Upper lobe of right lung (tissue), 1 donor: ENCODE results near the gene PCDHGC4. TPM values are rescaled to one million over a fixed set of nuclear protein-coding genes. Genes with fewer than 3 reads are reported as not detected.

ENCODE experiments used
- ATAC-seq: fragments of 200-7000 bp; cut with Tn5 transposase; one replicate; pipeline ENCODE4 v1.9.1; 2020; ENCODE audit warnings: mild to moderate bottlenecking, moderate library complexity
- DNase-seq: peaks from one replicate; pipeline ENCODE4 v3.0.0-alpha.2; 2020
- H3K27ac ChIP-seq: fragments of 200-600 bp; one replicate; pipeline ENCODE4 v1.8.0; 2022
- H3K27me3 ChIP-seq: fragments of 200-600 bp; one replicate; pipeline ENCODE4 v1.8.0; 2022; ENCODE audit warnings: mild to moderate bottlenecking
- H3K36me3 ChIP-seq: fragments of 200-600 bp; one replicate; pipeline ENCODE4 v1.8.0; 2022
- H3K4me1 ChIP-seq: fragments of 200-600 bp; one replicate; pipeline ENCODE4 v1.8.0; 2022
- H3K4me3 ChIP-seq: fragments of 200-600 bp; one replicate; pipeline ENCODE4 v1.8.0; 2022; ENCODE audit warnings: mild to moderate bottlenecking
- H3K9me3 ChIP-seq: fragments of 200-600 bp; one replicate; pipeline ENCODE4 v1.8.0; 2022
- CTCF ChIP-seq: fragments of 200-600 bp; IDR thresholded peaks from one replicate; pipeline ENCODE4 v1.8.0; 2022; ENCODE audit warnings: antibody characterized with exemption
- intact Hi-C: fragments of 100-400 bp; cut with DNase I; formaldehyde crosslinking; loops from one replicate; pipeline ENCODE4 v1.11.0; 2022
- total RNA-seq: library from RNA; stranded (reverse); fragmentation: NEBNext Ultra II Directional; extraction: Animal tissue kit (Norgen Biotek cat#: 25700); gene quantifications from one replicate; pipeline ENCODE4 v1.2.1, GENCODE V29; 2021
- donor health status: DM: no; HTN: yes; CAD: no; lungs with severe emphysema.

The PCDHGC4 gene
- total RNA-seq, 1 donor from 2014 or later, result 1.8 TPM

GRCh38 chr5:141529002-141529401, 44.2 kb downstream of the PCDHGC4 start:
- Histone ChIP-seq H3K27ac (peak overlapping the region; percentile 77), H3K36me3 (peaks cover 75% of the 10 kb centered on the region), H3K27me3 (no peaks in the 10 kb centered on the region), H3K4me3 (no peak overlapping the region), H3K9me3 (no peaks in the 10 kb centered on the region), H3K4me1 (peaks cover 37% of the 10 kb centered on the region)
- no peak for TF ChIP-seq CTCF
- intact Hi-C loops, result no loop called here
- ATAC-seq (no peak), DNase-seq (no peak)

- ATAC-seq (no peak), DNase-seq (no peak)
- Histone ChIP-seq H3K27me3 (no peaks in the 10 kb centered on the region), H3K4me3 (no peak overlapping the region), H3K27ac (peak overlapping the region; percentile 77), H3K4me1 (peaks cover 30% of the 10 kb centered on the region), H3K9me3 (no peaks in the 10 kb centered on the region), H3K36me3 (peaks cover 74% of the 10 kb centered on the region)
- TF ChIP-seq CTCF, result no peak
- intact Hi-C loops, result no loop called here
Measured at GRCh38 chr5:141529873-141530272, 45.0 kb downstream of the PCDHGC4 start.

GRCh38 chr5:141532726-141533125, 47.9 kb downstream of the PCDHGC4 start:
- DNase-seq (no peak), ATAC-seq (no peak)
- peaks cover 48% of the 10 kb centered on the region for H3K36me3 ChIP-seq
- no peak overlapping the region for H3K4me3 ChIP-seq
- no peaks in the 10 kb centered on the region for H3K9me3 ChIP-seq
- TF ChIP-seq CTCF, result no peak
- no peak overlapping the region for H3K27ac ChIP-seq
- intact Hi-C loops, result no loop called here
- H3K27me3 ChIP-seq, result no peaks in the 10 kb centered on the region
- H3K4me1 ChIP-seq, result peaks cover 21% of the 10 kb centered on the region

GRCh38 chr5:141533897-141534296, 49.1 kb downstream of the PCDHGC4 start:
- ATAC-seq (no peak), DNase-seq (no peak)
- TF ChIP-seq CTCF, result no peak
- no peak overlapping the region for H3K4me3 ChIP-seq
- H3K27ac ChIP-seq, result no peak overlapping the region
- H3K36me3 ChIP-seq, result peaks cover 37% of the 10 kb centered on the region
- H3K27me3 ChIP-seq, result no peaks in the 10 kb centered on the region
- intact Hi-C loops, result no loop called here
- no peaks in the 10 kb centered on the region for H3K9me3 ChIP-seq
- H3K4me1 ChIP-seq, result peaks cover 14% of the 10 kb centered on the region

- intact Hi-C loops, result no loop called here
- Histone ChIP-seq H3K27me3 (no peaks in the 10 kb centered on the region), H3K4me3 (no peak overlapping the region), H3K9me3 (no peaks in the 10 kb centered on the region), H3K27ac (no peak overlapping the region), H3K36me3 (peaks cover 29% of the 10 kb centered on the region), H3K4me1 (peaks cover 7% of the 10 kb centered on the region)
- DNase-seq (no peak), ATAC-seq (no peak)
- no peak for TF ChIP-seq CTCF
Measured at GRCh38 chr5:141534492-141535213, 49.8 kb downstream of the PCDHGC4 start.

Other genes starting within 250 kb of the PCDHGC4 start
- gene PCDHB15, start 239.6 kb upstream of the PCDHGC4 start, total RNA-seq, result 2.5 TPM
- gene SLC25A2, start 181.0 kb upstream of the PCDHGC4 start, total RNA-seq, result 0.64 TPM
- 60.4 TPM for gene TAF7, start 164.2 kb upstream of the PCDHGC4 start, total RNA-seq
- gene PCDHGA1, start 154.5 kb upstream of the PCDHGC4 start, total RNA-seq, result 0.46 TPM
- 2.5 TPM for gene PCDHGA2, start 146.3 kb upstream of the PCDHGC4 start, total RNA-seq
- gene PCDHGA3, start 141.2 kb upstream of the PCDHGC4 start, total RNA-seq, result 1.7 TPM
- 2.0 TPM for gene PCDHGB1, start 134.9 kb upstream of the PCDHGC4 start, total RNA-seq
- 3.9 TPM for gene PCDHGA4, start 130.0 kb upstream of the PCDHGC4 start, total RNA-seq
- 3.8 TPM for gene PCDHGB2, start 125.0 kb upstream of the PCDHGC4 start, total RNA-seq
- 3.5 TPM for gene PCDHGA5, start 120.9 kb upstream of the PCDHGC4 start, total RNA-seq
- gene PCDHGB3, start 114.8 kb upstream of the PCDHGC4 start, total RNA-seq, result 2.6 TPM
- 3.9 TPM for gene PCDHGA6, start 111.1 kb upstream of the PCDHGC4 start, total RNA-seq
- 2.5 TPM for gene PCDHGA7, start 102.3 kb upstream of the PCDHGC4 start, total RNA-seq
- 4.2 TPM for gene PCDHGB4, start 97.3 kb upstream of the PCDHGC4 start, total RNA-seq
- 1.2 TPM for gene PCDHGA8, start 92.4 kb upstream of the PCDHGC4 start, total RNA-seq
- 11.0 TPM for gene PCDHGB5, start 87.1 kb upstream of the PCDHGC4 start, total RNA-seq
- 5.4 TPM for gene PCDHGA9, start 82.3 kb upstream of the PCDHGC4 start, total RNA-seq
- 7.5 TPM for gene PCDHGB6, start 77.0 kb upstream of the PCDHGC4 start, total RNA-seq
- gene PCDHGA10, start 72.0 kb upstream of the PCDHGC4 start, total RNA-seq, result 6.2 TPM
- 15.4 TPM for gene PCDHGB7, start 67.4 kb upstream of the PCDHGC4 start, total RNA-seq
- gene PCDHGA11, start 64.0 kb upstream of the PCDHGC4 start, total RNA-seq, result 2.6 TPM
- gene PCDHGA12, start 54.5 kb upstream of the PCDHGC4 start, total RNA-seq, result 7.6 TPM
- 109 TPM for gene PCDHGC3, start 9.1 kb upstream of the PCDHGC4 start, total RNA-seq
- 1.4 TPM for gene PCDHGC5, start 4.1 kb downstream of the PCDHGC4 start, total RNA-seq
- gene DIAPH1, start 134.0 kb downstream of the PCDHGC4 start, total RNA-seq, result 118 TPM
- 42.1 TPM for gene HDAC3, start 151.8 kb downstream of the PCDHGC4 start, total RNA-seq
- 6.1 TPM for gene RELL2, start 152.0 kb downstream of the PCDHGC4 start, total RNA-seq
- gene FCHSD1, start 166.4 kb downstream of the PCDHGC4 start, total RNA-seq, result 13.6 TPM
- gene ARAP3, start 197.2 kb downstream of the PCDHGC4 start, total RNA-seq, result 42.4 TPM